HG03520 (cell line): ENCODE measurements around the gene RLN3.
"Not testable (repeated sequence)": the region's sequence is repeated elsewhere in the genome, so short reads cannot be mapped to it uniquely, and the experiment has no call there.

Experiments used
- ATAC-seq: cut with Tn5 transposase; IDR thresholded peaks from one replicate; pipeline ENCODE4 v1.9.1; 2021; ENCODE audit warnings: mild to moderate bottlenecking, moderate library complexity; ENCODE audit not compliant: unreplicated experiment

Gene RLN3

DNA sequence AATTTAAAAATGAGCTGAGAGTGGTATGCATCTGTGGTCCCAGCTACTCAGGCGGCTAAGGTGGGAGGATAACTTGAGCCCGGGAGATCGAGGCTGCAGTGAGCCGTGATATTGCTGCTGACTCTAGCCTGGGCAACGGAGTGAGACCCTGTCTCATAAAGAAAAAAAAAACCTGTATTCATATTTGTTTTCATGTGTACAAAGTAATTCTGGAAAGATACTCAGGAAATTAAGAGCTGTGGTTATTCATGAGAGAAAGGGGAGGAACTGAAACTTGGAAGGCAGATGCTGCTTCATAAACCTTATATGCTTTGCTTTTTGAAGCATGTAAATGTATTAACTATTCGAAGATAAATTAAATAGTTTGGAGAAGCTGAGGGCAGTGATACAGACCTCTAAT, 8.8 kb upstream of the RLN3 start:
- ATAC-seq = no peak

DNA sequence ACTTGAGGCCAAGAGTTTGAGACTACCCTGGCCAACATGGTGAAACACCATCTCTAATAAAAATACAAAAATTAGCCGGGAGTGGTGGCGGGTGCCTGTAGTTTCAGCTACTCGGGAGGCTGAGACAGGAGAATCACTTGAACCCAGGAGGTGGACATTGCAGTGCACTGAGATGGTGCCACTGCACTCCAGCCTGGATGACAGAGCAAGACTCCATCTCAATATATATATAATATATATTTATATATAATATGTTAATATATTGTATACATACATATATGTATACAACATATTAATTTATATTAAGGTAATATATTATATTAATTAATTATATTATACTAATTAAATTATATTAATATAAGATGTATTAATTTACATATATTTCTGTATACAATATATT, 8.2 kb upstream of the RLN3 start:
- ATAC-seq = not testable (repeated sequence)

DNA sequence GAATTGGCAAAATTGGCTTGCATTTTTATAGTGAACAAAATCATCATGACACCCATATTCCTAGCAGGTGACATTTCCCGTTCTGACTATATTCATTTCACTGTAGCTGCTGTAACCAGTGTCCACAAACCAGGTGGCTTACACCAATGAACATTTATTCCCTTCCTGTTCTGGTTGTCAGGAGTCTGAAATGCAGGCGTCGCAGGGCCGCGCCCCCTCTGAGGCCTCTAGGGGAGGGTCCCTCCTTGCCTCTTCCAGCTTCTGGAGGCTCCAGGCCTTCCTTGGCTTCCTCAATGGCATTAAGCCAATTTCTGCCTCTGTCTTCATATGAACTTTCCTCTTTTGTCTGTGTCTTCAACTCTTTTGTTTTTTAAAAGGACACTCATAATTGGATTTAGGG, 6.5 kb upstream of the RLN3 start:
- no peak for ATAC-seq

DNA sequence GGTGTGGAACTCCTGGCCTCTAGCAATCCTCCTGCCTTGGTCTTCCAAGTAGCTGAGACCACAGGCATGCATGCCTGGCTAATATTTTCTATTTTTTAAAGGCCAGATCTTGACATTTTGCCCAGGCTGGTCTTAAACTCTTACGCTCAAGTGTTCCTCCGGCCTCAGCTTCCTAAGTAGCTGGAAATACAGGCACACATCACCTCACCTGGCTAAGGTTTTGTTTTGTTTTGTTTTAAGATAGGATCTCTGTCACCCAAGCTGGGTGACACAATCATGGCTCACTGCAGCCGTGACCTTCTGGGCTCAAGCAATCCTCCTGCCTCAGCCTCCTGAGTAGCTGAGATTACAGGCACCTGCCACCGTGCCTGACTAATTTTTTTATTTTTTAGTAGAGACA, 5.5 kb upstream of the RLN3 start:
- ATAC-seq = no peak

DNA sequence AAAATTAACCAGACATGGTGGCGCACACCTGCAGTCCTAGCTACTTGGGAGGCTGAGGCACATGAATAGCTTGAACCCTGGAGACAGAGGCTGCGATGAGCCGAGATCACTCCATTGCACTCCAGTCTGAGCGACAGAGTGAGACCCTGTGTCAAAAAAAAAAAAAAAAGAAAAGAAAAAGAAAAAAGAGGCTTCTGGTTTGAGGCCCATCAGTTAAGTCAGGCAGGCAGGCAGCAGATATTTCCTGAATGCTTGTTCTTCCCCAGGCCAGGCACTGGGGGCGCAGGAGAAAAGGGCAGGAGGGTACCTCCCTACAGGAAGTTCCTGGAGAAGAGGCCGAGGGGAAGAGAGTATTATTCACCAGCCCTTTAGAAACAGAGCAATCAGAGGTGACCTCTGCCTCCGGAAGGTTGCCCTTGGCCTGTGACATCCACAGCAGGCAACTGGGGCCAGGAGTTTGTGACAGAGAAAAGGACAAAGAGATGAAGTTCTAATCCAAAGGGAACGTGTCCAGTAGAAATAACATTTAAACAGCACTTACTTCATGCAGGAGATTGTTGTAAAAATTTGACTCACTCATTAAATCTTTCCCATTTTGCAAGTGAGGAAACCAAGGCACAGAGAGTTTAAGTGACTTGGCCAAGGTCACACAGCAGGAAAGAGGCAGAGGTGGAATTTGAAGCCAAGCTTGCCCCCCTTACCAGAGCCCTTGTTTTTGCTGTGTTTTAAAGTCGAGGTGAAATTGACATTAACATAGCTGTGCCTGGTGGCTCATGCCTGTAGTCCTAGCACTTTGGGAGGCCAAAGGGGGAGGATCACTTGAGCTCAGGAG, 4.3 kb upstream of the RLN3 start:
- no peak for ATAC-seq

DNA sequence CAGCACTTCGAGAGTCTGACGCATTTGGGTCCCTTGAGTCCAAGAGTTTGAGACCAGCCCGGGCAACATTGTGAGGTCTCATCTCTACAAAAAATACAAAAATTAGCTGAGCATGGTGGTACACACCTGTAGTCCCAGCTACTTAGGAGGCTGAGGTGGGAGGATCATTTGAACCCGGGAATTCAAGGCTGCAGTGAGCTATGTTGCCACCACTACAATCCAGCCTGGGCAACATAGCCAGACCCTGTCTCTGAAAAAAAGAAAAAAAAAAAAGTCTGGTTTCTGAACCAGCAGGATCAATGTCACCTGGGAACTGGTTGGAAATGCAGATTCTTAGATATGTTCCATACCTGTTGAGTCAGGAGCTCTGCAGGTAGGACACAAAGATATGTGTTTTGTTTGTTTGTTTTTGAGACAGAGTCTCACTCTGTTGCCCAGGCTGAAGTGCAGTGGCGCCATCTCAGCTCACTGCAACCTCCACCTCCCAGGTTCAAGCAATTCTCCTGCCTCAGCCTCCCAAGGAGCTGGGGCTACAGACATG, 1.2 kb upstream of the RLN3 start:
- ATAC-seq = not testable (repeated sequence)

DNA sequence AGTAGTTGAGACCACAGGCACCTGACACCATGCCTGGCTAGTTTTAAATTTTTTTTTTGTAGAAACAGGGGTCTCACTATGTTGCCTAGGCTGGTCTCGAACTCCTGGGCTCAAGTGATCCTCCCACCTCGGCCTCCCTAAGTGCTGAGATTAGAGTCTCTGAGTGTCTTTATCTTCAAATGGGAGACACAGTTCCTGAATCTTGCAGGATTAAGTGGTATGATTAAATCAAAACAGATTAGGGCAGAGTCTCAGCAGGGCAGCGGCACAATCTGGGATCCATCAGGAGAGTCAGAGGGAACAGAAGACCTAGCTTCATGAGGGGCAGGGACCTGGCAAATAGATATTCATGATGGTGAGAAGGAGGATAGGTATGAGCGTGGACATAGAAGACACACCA, 953 bp downstream of the RLN3 start:
- ATAC-seq = no peak

DNA sequence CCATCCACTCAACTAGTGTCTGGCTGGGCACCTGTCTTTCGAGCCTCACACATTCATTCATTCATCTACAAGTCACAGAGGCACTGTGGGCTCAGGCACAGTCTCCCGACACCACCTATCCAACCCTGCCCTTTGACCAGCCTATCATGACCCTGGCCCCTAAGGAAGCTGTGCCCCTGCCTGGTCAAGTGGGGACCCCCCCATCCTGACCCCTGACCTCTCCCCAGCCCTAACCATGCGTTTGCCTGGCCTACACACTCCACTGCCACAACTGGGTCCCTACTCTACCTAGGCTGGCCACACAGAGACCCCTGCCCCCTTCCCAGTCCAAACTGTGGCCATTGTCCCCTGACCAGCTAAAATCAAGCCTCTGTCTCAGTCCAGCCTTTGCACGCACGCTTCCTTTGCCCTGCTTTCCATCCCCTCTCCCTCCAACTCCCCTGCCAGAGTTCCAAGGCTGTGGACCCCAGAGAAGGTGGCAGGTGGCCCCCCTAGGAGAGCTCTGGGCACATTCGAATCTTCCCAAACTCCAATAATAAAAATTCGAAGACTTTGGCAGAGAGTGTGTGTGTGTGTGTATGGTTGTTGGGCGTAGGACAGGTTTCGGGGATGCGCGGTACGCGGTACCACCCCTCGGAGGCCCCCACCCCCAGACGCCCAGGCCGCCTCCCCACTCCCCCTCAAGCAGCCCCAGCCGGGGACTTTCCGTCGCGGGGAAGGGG, 3.2 kb downstream of the RLN3 start:
- ATAC-seq = no peak

DNA sequence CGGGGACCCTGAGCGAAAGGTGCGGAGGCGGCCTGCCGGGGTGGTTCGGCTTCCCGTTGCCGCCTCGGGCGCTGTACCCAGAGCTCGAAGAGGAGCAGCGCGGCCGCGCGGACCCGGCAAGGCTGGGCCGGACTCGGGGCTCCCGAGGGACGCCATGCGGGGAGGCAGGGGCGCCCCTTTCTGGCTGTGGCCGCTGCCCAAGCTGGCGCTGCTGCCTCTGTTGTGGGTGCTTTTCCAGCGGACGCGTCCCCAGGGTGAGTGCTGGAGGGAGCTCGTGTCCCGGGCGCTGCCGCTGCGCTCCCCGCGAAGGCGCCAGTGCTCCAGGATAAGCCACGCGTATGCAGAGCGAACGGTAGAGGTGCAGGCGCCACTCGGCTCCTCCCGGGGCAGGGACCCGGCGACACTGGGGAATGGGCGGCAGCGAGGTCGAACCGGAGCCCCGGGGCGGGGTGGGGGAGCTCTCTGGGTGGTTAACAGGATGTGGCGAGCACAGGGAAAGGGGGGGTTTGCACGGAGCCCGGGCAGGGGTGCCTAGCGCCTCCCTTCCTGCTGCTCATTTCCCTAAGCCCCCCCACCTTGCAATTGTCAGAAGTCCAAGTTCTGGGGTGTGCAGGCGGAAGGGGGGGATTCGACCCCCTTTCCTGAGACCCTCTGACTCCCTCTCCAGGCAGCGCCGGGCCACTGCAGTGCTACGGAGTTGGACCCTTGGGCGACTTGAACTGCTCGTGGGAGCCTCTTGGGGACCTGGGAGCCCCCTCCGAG, 4.0 kb downstream of the RLN3 start, which contains the start of gene IL27RA:
Gene IL27RA, plus strand, starts transcription at position 44 of the 762 bp plus-strand sequence. Its CDS starts 111 bp downstream, at position 155.
- no peak for ATAC-seq

DNA sequence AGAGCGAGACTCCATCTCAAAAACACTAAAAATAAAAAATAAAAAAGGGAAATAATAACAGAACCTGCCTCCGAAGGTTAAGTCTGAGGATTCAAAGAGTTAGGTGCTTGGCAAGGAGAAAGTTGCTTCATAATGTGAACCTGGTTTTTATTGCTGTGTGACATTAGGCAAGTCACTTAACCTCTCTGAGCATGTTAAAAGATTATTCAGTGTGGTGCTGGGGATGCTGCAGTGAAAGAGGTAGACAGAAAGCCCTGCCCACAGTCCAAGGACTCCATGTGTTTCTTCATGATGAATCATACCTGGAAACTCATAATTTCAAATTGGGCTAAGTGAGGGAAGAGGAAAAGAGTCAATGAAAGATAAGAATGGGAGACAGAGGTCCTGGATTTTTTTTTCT, 6.0 kb downstream of the RLN3 start:
- ATAC-seq = no peak

DNA sequence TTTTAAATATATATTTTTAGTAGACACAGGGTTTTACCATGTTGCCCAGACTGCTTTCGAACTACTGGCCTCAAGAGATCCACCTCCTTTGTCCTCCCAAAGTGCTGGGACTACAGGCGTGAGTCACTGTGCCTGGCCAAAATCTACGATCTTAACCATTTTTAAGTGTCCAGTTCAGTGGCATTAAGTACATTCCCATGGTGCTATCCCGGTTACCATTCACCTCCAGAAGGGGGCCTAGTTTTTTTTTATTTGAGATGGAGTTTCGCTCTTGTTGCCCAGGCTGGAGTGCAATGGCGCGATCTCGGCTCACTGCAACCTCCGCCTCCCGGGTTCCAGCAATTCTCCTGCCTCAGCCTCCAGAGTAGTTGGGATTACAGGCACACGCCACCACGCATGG, 7.2 kb downstream of the RLN3 start:
- ATAC-seq = not testable (repeated sequence)

DNA sequence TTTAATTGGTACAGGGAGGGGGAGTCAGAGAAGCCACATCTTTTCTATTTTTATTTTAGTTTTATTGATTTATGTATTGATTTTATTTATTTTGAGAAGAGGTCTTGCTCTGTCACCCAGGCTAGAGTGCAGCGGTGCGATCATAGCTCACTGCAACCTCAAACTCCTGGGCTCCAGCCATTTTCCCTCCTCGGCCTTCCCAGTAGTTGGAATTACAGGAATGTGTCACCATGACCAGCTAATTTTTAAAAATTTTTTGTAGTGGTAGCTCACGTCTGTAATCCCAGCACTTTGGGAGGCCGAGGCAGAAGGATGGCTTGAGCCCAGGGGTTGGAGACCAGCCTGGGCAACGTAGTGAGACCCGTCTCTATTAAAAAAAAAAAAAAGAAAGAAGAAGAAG, 7.8 kb downstream of the RLN3 start:
- ATAC-seq = no peak

DNA sequence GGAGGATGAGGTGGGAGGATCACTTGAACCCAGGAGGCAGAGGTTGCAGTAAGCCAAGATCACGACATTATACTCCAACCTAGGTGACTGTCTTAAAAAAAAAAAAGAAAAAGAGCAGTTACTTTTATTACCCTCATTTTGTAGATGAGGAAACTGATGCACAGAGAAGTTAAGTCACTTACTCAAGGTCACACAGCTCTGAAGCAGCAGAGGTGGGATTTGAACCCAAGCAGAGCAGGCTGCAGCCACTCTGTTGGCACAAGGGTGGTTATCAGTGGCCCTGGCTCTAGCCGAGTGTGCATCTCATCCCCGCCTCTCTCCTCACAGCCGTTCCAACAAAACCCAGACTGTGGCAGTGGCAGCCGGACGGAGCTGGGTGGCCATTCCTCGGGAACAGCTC, 11.2 kb downstream of the RLN3 start:
- no peak for ATAC-seq

DNA sequence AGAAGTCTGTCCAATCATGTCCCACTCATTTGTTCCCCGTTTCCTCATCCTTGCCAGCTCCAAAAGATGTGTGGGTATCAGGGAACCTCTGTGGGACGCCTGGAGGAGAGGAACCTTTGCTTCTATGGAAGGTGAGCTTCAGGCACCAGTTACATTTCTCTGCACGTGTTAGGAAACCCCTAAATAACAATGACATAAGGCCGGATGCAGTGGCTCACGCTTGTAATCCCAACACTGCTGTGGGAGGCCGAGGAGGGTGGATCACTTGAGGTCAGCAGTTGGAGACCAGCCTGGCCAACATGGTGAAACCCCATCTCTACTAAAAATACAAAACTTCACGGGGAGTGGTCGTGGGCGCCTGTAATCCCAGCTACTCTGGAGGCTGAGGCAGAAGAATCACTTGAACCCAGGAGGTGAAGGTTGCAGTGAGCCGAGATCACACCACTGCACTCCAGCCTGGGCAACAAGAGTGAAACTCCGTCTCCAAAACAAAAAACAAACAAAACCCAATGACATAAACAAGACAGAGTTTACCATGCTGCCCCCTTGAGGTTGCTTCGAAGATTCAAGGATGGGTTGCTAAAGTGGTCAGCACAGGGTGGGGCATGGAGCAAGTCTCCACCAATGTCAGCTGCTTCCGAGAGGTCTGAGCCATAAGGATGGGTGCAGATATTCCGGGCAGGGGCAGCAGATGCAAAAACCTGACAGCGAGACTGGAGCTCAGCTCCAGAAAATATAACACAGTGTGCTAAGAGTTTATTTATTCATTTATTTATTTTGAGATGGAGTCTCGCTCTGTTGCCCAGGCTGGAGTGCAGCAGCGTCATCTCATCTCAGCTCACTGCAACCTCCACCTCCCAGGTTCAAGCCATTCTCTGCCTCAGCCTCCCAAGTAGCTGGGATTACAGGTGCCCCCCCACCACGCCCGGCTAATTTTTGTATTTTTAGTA, 15.0 kb downstream of the RLN3 start:
- ATAC-seq = not testable (repeated sequence)

DNA sequence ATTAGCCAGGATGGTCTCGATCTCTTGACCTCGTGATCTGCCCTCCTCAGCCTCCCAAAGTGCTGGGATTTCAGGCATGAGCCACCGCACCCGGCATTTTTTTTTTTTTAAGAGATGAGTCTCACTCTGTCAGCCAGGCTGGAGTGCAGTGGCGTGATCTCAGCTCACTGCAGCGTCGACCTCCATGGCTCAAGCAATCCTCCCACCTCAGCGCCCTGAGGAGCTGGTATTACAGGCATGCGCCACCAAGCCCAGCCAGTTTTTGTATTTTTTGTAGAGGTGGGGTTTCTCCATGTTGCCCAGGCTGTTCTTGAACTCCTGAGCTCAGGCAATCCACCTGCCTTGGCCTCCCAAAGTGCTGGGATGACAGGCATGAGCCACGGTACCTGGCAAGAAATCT, 19.9 kb downstream of the RLN3 start:
- ATAC-seq = not testable (repeated sequence)

DNA sequence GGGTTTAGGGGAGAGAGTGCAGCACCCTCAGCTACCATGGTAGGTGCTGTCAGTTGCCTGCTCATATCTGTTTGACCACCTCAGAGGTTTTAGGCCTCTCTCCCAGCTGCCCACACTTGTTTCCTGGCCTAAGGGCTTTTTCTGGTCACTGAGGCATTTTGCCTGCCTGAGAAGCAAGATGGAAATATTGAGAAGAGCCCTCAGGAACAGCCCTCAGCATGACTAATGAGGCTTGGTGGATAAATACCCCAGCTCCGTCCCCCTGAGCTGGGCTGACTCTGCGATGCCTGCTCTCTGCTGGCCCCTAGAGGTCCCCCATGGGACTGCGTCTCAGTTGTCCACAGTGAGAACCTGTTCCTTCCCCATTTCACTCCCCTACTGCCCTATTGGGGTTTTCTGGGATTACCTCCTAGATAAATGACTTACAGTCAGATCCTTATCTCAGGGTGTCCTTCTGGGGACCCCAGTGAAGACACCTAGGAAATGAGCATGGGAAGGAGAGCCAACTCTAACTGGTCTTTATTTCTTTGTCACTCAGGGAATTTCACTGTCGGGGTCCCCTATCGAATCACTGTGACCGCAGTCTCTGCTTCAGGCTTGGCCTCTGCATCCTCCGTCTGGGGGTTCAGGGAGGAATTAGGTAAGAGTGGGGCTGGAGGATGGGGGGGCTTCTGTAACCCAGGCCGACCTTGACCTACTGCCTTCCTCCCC, 20.6 kb downstream of the RLN3 start:
- no peak for ATAC-seq

DNA sequence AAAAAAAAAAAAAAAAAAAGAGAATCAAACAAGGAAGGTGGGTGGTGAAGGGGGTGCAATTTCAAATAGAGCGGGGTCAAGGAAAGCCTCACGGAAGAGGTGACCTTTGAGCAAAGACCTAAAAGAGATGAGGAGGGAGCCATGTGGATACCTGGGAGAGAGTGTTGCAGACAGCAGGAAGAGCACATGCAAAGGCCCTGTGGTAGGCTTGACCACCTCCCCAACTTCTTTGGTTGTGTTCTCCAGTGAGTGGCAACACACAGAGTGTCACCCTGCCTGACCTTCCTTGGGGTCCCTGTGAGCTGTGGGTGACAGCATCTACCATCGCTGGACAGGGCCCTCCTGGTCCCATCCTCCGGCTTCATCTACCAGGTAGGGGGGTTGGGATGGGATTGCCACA, 22.6 kb downstream of the RLN3 start:
- no peak for ATAC-seq

DNA sequence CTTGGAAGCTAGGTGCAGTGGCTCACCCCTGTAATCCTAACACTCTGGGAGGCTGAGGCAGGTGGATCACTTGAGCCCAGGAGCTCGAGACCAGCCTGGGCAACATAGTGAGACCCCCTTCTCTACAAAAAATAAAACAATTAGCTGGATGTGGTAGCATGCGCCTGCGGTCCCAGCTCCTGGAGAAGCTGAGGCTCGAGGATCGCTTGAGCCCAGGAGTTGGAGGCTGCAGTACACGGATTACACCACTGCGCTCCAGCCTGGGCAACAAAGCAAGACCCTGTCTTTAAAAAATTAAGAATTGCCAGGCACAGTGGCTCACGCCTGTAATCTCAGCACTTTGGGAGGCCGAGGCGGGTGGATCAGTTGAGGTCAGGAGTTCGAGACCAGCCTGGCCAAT, 23.0 kb downstream of the RLN3 start:
- not testable (repeated sequence) for ATAC-seq

DNA sequence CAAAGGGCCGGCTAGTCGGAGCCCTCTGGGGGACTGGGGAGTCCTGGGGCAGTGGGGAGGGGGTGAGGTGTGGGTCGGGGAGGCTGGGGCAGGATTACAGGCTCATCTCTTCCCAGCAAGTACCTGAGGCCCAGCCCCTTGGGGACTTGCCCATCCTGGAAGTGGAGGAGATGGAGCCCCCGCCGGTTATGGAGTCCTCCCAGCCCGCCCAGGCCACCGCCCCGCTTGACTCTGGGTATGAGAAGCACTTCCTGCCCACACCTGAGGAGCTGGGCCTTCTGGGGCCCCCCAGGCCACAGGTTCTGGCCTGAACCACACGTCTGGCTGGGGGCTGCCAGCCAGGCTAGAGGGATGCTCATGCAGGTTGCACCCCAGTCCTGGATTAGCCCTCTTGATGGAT, 24.0 kb downstream of the RLN3 start:
- no peak for ATAC-seq

DNA sequence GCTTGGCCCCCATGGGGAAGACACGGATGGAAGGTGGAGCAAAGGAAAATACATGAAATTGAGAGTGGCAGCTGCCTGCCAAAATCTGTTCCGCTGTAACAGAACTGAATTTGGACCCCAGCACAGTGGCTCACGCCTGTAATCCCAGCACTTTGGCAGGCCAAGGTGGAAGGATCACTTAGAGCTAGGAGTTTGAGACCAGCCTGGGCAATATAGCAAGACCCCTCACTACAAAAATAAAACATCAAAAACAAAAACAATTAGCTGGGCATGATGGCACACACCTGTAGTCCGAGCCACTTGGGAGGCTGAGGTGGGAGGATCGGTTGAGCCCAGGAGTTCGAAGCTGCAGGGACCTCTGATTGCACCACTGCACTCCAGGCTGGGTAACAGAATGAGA, 24.5 kb downstream of the RLN3 start:
- no peak for ATAC-seq
